HG03571 (cell line): ENCODE measurements around the gene ADCYAP1R1.
A peak's percentile ranks its signal among the peaks of the same experiment; 100 is the strongest.

Experiments used
- ATAC-seq: cut with Tn5 transposase; IDR thresholded peaks from one replicate; pipeline ENCODE4 v1.9.1; 2021; ENCODE audit not compliant: unreplicated experiment

ADCYAP1R1 gene

DNA sequence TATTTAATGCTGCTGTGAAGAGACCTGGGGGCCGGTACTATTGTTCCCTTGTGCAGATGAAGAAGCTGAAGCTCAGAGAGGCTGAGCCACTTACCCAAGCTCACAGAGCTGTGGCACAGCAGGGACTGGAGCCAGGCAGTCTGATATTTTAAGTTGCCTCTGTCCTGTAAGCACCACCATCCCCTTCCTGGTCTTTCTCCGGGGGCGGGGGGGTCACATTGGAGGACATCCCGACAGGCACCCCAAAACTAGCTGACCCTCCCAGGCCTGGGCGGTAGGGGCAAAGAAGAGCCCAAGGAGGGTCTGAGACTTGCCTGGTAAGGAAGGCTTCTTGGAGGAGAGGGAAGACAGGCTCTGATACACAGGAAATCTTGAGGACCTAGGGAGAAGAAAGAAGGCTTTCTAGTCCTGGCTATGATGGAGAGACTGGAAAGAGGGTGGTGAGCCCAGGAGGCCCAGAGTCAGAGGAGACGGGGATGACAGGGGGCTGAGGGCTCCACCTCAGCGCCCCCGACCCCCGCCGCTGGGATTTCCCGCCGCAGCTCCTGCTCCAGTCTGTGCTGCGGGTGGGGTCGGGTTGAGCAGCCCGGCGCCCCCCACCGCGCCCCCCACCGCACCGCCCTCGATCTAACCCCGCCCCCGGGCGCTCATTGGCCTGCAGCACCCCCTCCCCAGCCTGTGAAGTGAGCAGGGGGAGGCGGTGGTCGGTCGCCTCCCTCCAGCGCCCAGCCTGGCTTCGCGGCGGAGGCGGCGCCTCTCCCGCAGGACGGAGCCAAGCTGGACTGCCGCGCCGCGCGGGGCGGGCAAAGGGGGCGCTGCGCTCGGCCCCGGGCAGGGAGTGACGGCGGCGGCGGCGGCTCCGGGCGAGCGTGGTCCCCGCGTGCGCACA lies at the start of gene ADCYAP1R1:
TSS of gene ADCYAP1R1 (plus strand) at position 711 of the 889 bp plus-strand sequence. CDS start 10,957 bp downstream, outside the sequence.
- ATAC-seq: no peak

DNA sequence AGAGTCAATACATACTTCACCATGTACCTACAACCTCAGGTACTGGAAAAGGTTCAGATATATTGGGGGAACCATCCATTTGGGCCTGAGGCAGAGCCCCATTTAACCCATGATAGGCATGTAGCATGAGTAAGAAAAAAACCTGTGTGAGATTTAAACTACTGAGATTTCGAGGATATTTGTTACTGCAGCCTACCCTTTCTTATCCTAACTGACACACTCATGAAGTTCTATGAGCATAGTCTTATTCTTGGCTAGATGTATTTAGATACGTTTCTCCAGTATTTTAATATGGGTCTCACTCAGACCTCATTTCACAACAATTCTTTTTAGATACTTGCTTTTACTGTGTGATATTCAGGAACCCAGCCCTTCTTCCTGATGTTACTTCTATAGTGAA lies 49.0 kb upstream of the ADCYAP1R1 start:
- no peak for ATAC-seq

- ATAC-seq: no peak
Measured at GRCh38 chr7:31003721-31004120, 48.4 kb upstream of the ADCYAP1R1 start.

DNA sequence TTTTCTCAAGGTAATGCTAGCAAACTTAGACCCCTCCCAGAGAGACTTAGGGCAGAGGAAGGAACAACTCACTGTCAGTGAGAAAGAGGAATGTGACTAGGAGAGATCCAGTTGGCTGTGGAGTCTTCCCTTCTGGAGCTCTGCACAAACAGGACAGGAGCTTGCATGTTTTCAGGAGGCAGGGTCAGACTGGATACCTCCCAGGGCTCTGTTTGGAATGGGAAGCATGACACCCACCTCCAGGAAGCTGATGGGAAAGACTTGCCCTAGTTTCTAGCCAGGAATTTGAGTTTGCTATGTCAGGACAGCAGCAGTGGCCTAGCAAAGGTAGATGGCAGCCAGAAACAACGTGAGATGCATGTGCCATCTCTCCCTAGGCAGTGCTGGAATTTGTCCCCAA lies 47.7 kb upstream of the ADCYAP1R1 start:
- no peak for ATAC-seq

DNA sequence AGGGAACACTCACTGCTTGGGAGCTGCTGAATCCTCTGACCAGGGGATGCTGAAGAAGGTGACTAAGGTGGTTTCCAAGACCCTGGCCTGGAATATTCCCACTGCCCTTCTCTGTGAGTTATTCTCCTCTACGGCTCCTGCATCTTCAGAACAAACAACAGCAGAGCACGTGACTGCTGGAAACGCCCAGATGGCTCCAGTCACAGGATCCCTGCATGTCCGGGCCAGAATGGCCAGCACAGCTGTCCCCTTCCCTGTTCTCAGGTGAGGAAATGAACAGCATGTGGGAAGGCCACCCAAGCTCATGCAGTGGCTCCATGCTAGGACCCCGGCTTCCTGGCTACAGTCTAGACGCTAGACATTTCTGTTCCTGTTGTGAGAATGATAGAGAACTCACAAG lies 45.3 kb upstream of the ADCYAP1R1 start:
- ATAC-seq: no peak

- ATAC-seq: no peak
Measured at GRCh38 chr7:31007634-31008033, 44.5 kb upstream of the ADCYAP1R1 start.

GRCh38 chr7:31014826-31015225 lies 37.3 kb upstream of the ADCYAP1R1 start:
- no peak for ATAC-seq

DNA sequence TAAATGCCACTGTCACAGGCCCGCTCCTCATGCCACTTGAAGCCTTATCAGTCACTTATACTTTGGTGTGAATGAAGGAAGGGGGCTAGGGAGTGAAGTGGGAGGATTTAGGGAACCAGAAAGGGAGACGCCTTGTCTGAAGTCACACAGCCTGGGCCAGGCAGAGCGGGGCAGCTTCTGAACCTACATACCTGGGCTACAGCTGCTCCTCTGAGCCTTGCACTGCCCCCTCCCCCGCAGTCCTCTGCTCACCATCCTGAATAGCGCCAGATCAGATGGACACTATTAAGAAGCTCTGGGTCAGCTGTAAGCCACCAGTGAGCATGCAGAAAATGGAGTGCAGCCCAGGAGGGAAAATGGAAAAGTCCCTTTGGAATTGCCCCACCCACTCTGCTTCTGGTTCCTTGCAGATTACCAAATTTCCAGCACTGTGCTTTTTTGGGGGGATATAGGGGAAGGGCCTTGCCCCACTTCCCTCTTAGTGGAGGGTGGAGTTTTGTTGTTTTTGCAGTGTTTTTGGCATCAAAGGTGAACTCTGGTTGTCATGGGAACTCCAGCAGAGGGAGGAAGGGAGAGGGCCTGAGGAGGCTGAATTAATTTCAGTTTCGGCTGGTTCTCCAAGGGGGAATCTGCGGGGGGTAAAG lies 35.0 kb upstream of the ADCYAP1R1 start:
- no peak for ATAC-seq

- ATAC-seq: no peak
Measured at GRCh38 chr7:31017721-31018120, 34.4 kb upstream of the ADCYAP1R1 start.

DNA sequence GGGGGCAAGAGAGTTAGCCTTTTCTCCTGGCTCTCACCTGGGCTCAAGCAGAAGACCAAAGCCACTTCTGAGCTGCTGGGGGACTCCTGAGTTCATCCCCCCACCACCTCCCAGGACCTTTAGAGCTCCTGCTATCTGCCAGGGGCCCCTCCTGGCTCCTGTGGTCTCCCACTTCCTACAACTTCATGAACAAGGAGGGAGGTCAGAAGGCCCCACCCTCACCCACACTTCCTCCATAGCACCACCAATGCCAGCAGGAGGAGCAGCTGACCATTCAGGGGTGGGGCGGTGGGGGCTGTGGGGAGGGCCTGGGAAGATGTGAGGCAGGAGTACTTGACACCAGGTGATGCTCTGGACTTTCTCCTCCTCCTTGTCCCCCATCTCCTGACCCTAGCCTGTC lies 32.6 kb upstream of the ADCYAP1R1 start:
- ATAC-seq: no peak

GRCh38 chr7:31020161-31020560 lies 31.9 kb upstream of the ADCYAP1R1 start:
- no peak for ATAC-seq

DNA sequence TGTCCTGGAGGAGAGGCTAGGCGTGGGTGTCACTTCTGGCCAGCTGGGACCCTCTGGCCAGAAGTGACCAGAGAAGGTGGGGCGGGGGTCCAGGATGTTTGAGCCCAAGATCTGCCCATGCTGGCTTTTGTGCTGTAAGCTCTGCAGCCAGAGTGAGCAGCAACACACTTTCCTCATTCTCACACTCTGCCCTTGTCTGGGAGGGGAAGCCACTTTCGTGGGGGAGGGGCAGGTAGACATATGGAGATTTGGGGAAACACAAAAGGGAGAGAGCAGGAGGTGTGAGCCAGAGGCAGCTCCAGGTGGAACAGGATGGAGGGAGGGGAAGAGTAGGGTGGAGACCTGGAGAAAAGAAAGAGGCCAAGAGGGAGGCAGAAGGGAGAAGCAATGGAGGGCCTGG lies 31.5 kb upstream of the ADCYAP1R1 start:
- no peak for ATAC-seq

DNA sequence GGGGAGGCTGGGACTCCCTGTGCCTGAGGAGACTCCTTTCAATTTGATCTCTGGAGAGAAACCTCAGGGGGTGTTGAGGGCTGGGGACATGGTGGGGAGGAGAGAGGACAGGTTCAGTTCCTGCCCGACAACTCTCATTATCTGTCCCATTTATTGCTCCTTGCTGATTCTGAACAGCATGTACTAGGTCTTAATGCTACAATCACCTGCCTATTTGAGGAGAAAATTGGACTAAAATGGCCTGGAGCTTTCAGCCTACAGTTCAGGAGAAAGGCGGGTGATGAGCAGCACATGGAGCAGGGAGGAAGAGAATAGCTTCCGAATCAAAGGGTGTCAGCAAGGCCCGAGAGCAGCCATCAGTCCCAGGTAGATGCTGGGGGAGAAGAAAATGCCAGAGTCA lies 30.0 kb upstream of the ADCYAP1R1 start:
- ATAC-seq: no peak

- no peak for ATAC-seq
Measured at GRCh38 chr7:31022726-31023125, 29.4 kb upstream of the ADCYAP1R1 start.

- peak; percentile 47 for ATAC-seq
Measured at GRCh38 chr7:31023877-31024276, 28.2 kb upstream of the ADCYAP1R1 start.

- ATAC-seq: peak; percentile 42
Measured at GRCh38 chr7:31027161-31027965, 24.7 kb upstream of the ADCYAP1R1 start.

DNA sequence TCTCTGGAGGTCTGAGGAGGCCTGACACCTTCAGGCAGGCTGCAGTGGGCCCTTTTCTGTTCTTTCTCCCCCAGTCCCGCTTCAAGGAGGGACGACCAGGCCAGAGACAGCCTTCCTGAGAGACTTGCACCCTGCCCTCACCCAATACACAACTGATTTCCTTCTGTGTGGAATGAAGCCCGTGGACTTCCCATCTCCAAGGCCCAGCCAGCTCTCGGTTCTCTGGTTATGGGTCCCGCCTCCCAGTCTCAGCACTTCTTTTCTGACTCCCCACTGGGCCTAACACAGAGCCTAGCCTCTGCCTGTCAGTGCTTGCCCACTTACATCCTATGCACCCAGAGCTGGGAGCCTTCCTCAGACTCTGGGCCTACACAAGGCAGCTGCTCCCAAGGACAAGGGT lies 24.1 kb upstream of the ADCYAP1R1 start:
- ATAC-seq: no peak

- no peak for ATAC-seq
Measured at GRCh38 chr7:31028417-31028992, 23.6 kb upstream of the ADCYAP1R1 start.

GRCh38 chr7:31029251-31030042 lies 22.7 kb upstream of the ADCYAP1R1 start:
- no peak for ATAC-seq

DNA sequence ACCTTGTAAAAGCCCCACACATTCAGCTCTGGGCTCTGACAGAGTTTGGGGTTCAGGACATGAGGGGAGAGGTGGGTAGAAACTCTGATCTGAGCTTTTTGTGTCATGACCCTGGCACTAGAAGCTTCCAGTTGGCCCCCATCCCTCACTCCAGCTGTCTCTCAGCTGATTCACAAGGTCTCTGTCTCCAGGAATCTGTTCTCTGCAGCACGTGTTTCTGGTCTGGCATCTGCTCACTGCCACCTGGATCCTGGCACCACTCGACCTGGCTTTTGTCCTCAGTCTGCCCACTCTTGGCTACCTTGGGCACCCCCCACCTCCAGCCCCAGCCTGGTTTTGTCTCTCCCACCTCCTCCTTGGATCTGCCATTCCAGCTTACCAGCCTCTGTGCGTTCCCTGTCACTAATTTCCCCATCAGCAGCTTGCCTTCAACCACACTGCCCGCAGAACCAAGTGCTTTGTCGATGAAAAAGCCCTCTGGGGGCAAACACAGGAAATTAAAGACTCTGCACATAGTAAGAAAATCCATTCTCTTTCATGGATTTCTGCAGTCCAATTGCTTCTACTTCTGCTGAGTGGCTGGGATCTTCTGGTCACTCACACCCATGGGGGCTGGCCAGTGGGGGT lies 18.3 kb upstream of the ADCYAP1R1 start:
- no peak for ATAC-seq
